Liver (tissue), 9 donors: ENCODE data around the gene RPL10. TPM values are rescaled to one million over a fixed set of nuclear protein-coding genes. Genes with fewer than 3 reads are reported as not detected.
A peak's percentile ranks its signal among the peaks of the same experiment; 100 is the strongest.

Experiments used
- DNase-seq: peaks from one replicate; pipeline ENCODE4 v3.0.0-alpha.2; 2017; ENCODE audit warnings: low spot score
- H3K27ac ChIP-seq, 2 donors: one replicate each; pipeline ENCODE4 v1.7.0; 2013; ENCODE audit warnings: inconsistent platforms in 2 of 2, low read length in 2 of 2, control low read depth in 1 of 2, low read depth in 1 of 2, mild to moderate bottlenecking in 1 of 2
- H3K27me3 ChIP-seq, 4 donors: one replicate each; pipeline versions ENCODE4 v1.6.1 to v1.7.0; 2013; ENCODE audit warnings: low read length in 3 of 4, inconsistent platforms in 1 of 4, mild to moderate bottlenecking in 1 of 4, moderate library complexity in 1 of 4; ENCODE audit not compliant: control insufficient read depth in 4 of 4, insufficient read depth in 4 of 4
- H3K36me3 ChIP-seq, 4 donors: one replicate each; pipeline versions ENCODE4 v1.6.1 to v1.7.0; 2013; ENCODE audit warnings: low read length in 3 of 4, mild to moderate bottlenecking in 3 of 4, low read depth in 1 of 4, moderate library complexity in 1 of 4; ENCODE audit not compliant: control insufficient read depth in 4 of 4, insufficient read depth in 3 of 4
- H3K4me1 ChIP-seq, 4 donors: one replicate each; pipeline versions ENCODE4 v1.6.1 to v1.7.0; 2013; ENCODE audit warnings: low read length in 3 of 4, mild to moderate bottlenecking in 3 of 4, moderate library complexity in 1 of 4; ENCODE audit not compliant: control insufficient read depth in 4 of 4, insufficient read depth in 4 of 4
- H3K4me3 ChIP-seq, 3 donors: one replicate each; pipeline versions ENCODE4 v1.6.1 to v1.7.0; 2013; ENCODE audit warnings: low read length in 3 of 3, control low read depth in 1 of 3, low read depth in 1 of 3, mild to moderate bottlenecking in 1 of 3
- H3K9ac ChIP-seq, 2 donors: one replicate each; pipeline ENCODE4 v1.7.0; 2013; ENCODE audit warnings: low read length in 2 of 2, mild to moderate bottlenecking in 2 of 2, moderate library complexity in 2 of 2, control low read depth in 1 of 2, low read depth in 1 of 2
- H3K9me3 ChIP-seq, 4 donors: one replicate each; pipeline versions ENCODE4 v1.6.1 to v1.7.0; 2013; ENCODE audit warnings: low read length in 3 of 4; ENCODE audit not compliant: control insufficient read depth in 4 of 4
- ATF3 ChIP-seq: IDR thresholded peaks from 2 replicates; pipeline ENCODE4 v1.6.1; 2016; ENCODE audit warnings: antibody characterized with exemption
- CTCF ChIP-seq: fragments of 150-350 bp; IDR thresholded peaks from 2 replicates; pipeline ENCODE4 v1.5.1; 2017; ENCODE audit warnings: improper control_type of control experiment, low read depth, low read length; ENCODE audit not compliant: missing input control
- EGR1 ChIP-seq, 2 donors: IDR thresholded peaks; 2 replicates each; pipeline ENCODE4 v1.6.1; 2016 to 2018; ENCODE audit warnings: antibody characterized with exemption in 2 of 2, low read depth in 2 of 2
- FOXA1 ChIP-seq: IDR thresholded peaks from 2 replicates; pipeline ENCODE4 v1.6.1; 2016; ENCODE audit warnings: antibody characterized with exemption
- FOXA2 ChIP-seq: IDR thresholded peaks from 2 replicates; pipeline ENCODE4 v1.6.1; 2016; ENCODE audit warnings: antibody characterized with exemption
- GABPA ChIP-seq, 2 donors: IDR thresholded peaks in 1 of 2; conservative IDR thresholded peaks in 1 of 2; 2 replicates each; pipeline ENCODE4 v1.6.1; 2016; ENCODE audit warnings: antibody characterized with exemption in 2 of 2, mild to moderate bottlenecking in 1 of 2, moderate library complexity in 1 of 2
- HNF4A ChIP-seq, 2 donors: conservative IDR thresholded peaks; 2 replicates each; pipeline ENCODE4 v1.6.1; 2016; ENCODE audit warnings: antibody characterized with exemption in 2 of 2, mild to moderate bottlenecking in 2 of 2
- HNF4G ChIP-seq: IDR thresholded peaks from 2 replicates; pipeline ENCODE4 v1.6.1; 2016; ENCODE audit warnings: antibody characterized with exemption
- JUND ChIP-seq, 2 donors: IDR thresholded peaks; 2 replicates each; pipeline ENCODE4 v1.6.1; 2016; ENCODE audit warnings: antibody characterized with exemption in 2 of 2
- NR2F2 ChIP-seq: IDR thresholded peaks from 2 replicates; pipeline ENCODE4 v1.6.1; 2016; ENCODE audit warnings: antibody characterized with exemption
- RAD21 ChIP-seq, 2 donors: IDR thresholded peaks; 2 replicates each; pipeline ENCODE4 v1.6.1; 2016; ENCODE audit warnings: antibody characterized with exemption in 2 of 2, mild to moderate bottlenecking in 2 of 2
- RXRA ChIP-seq, 2 donors: IDR thresholded peaks; 2 replicates each; pipeline ENCODE4 v1.6.1; 2017 to 2018; ENCODE audit warnings: antibody characterized with exemption in 2 of 2, mild to moderate bottlenecking in 1 of 2
- SP1 ChIP-seq: IDR thresholded peaks from 2 replicates; pipeline ENCODE4 v1.6.1; 2018; ENCODE audit warnings: antibody characterized with exemption, mild to moderate bottlenecking
- TAF1 ChIP-seq: conservative IDR thresholded peaks from 2 replicates; pipeline ENCODE4 v1.6.1; 2016; ENCODE audit warnings: antibody characterized with exemption, mild to moderate bottlenecking
- YY1 ChIP-seq: IDR thresholded peaks from 2 replicates; pipeline ENCODE4 v1.6.1; 2016; ENCODE audit warnings: antibody characterized with exemption, mild to moderate bottlenecking
- WGBS: extraction: QIAGEN DNeasy Blood & Tissue Kit; methylation state at CpG from one replicate; pipeline ENCODE4 v1.1.7; 2013; 5-methylcytosine and 5-hydroxymethylcytosine counted together
- polyA plus RNA-seq, 2 donors: library from polyadenylated mRNA; stranded (reverse) in 1 of 2; unstranded in 1 of 2; fragments of 200-250 nt in 1 of 2; fragments of >200 nt in 1 of 2; fragmentation: Nextera tagmentation in 1 of 2; extraction: Ambion mirVana in 1 of 2; gene quantifications; one replicate each; pipeline versions ENCODE4 v1.2.1 to v1.2.3, GENCODE V29; 2013 to 2015
- total RNA-seq, 2 donors: library from RNA; depleted of rRNA; stranded (reverse); fragments of >200 nt; gene quantifications; one replicate each; pipeline ENCODE4 v1.2.3, GENCODE V29; 2014
- TF ChIP-seq, protein P1 (sequence below): IDR thresholded peaks from 2 replicates; pipeline ENCODE4 v1.6.1; 2016; ENCODE audit warnings: antibody characterized with exemption, mild to moderate bottlenecking
- TF ChIP-seq, protein P2 (sequence below): IDR thresholded peaks from 2 replicates; pipeline ENCODE4 v1.6.1; 2016; ENCODE audit warnings: antibody characterized with exemption
- donor health status: healthy.
- donor health status: healthy.
- donor health status: healthy.
- donor health status: healthy.
- donor health status: healthy.

RPL10 gene
- total and polyA plus RNA-seq, 4 donors: 446 to 1,644 (median 1,423) TPM

- TF ChIP-seq, protein P1, sequence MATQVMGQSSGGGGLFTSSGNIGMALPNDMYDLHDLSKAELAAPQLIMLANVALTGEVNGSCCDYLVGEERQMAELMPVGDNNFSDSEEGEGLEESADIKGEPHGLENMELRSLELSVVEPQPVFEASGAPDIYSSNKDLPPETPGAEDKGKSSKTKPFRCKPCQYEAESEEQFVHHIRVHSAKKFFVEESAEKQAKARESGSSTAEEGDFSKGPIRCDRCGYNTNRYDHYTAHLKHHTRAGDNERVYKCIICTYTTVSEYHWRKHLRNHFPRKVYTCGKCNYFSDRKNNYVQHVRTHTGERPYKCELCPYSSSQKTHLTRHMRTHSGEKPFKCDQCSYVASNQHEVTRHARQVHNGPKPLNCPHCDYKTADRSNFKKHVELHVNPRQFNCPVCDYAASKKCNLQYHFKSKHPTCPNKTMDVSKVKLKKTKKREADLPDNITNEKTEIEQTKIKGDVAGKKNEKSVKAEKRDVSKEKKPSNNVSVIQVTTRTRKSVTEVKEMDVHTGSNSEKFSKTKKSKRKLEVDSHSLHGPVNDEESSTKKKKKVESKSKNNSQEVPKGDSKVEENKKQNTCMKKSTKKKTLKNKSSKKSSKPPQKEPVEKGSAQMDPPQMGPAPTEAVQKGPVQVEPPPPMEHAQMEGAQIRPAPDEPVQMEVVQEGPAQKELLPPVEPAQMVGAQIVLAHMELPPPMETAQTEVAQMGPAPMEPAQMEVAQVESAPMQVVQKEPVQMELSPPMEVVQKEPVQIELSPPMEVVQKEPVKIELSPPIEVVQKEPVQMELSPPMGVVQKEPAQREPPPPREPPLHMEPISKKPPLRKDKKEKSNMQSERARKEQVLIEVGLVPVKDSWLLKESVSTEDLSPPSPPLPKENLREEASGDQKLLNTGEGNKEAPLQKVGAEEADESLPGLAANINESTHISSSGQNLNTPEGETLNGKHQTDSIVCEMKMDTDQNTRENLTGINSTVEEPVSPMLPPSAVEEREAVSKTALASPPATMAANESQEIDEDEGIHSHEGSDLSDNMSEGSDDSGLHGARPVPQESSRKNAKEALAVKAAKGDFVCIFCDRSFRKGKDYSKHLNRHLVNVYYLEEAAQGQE: no peak
Observed at GRCh38 chrX:154401045-154401799, 3.0 kb downstream of the RPL10 start (continued).

GRCh38 chrX:154401918-154402621, 3.9 kb downstream of the RPL10 start:
- Histone ChIP-seq H3K9me3 (no peaks in the 10 kb centered on the region), H3K27me3 (no peaks in the 10 kb centered on the region), H3K4me1 (peaks cover 1 to 35% (median 26%) of the 10 kb centered on the region in 4 donors), H3K9ac (no peak overlapping the region), H3K27ac (peak overlapping the region in 1 of 2 donors; percentile 50), H3K4me3 (no peak overlapping the region), H3K36me3 (peaks cover 0 to 10% (median 7%) of the 10 kb centered on the region in 4 donors)
- TF ChIP-seq HNF4G: no peak
- no peak for TF ChIP-seq JUND (IDR thresholded peaks at IDR 0.05)
- no peak for TF ChIP-seq GABPA (IDR thresholded peaks at IDR 0.05 in 1 of 2, conservative IDR thresholded peaks at IDR 0.05 in 1 of 2)
- TF ChIP-seq HNF4A (conservative IDR thresholded peaks at IDR 0.05): no peak
- no peak for TF ChIP-seq ATF3
- WGBS: 38% methylated on average over 6 of the region's 6 CpGs
- DNase-seq: no peak

- peaks cover 1 to 34% (median 26%) of the 10 kb centered on the region in 4 donors for H3K4me1 ChIP-seq
- peaks cover 0 to 10% (median 7%) of the 10 kb centered on the region in 4 donors for H3K36me3 ChIP-seq
- TF ChIP-seq TAF1 (no peak), RXRA (IDR thresholded peaks at IDR 0.05) (no peak), HNF4G (no peak), JUND (IDR thresholded peaks at IDR 0.05) (no peak), EGR1 (IDR thresholded peaks at IDR 0.05; ENCODE audit: low read depth in 2 of 2) (no peak), CTCF (no peak), GABPA (IDR thresholded peaks at IDR 0.05 in 1 of 2, conservative IDR thresholded peaks at IDR 0.05 in 1 of 2) (no peak), ATF3 (no peak), RAD21 (IDR thresholded peaks at IDR 0.05) (no peak), HNF4A (conservative IDR thresholded peaks at IDR 0.05) (no peak), NR2F2 (no peak), SP1 (no peak), FOXA1 (no peak), FOXA2 (no peak), YY1 (no peak)
- TF ChIP-seq, protein P2, sequence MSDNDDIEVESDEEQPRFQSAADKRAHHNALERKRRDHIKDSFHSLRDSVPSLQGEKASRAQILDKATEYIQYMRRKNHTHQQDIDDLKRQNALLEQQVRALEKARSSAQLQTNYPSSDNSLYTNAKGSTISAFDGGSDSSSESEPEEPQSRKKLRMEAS: no peak
- TF ChIP-seq, protein P1: no peak
- no peak overlapping the region for H3K4me3 ChIP-seq
- H3K27me3 ChIP-seq: no peaks in the 10 kb centered on the region
- DNase-seq: no peak
- H3K9ac ChIP-seq: no peak overlapping the region
- H3K9me3 ChIP-seq: no peaks in the 10 kb centered on the region
- H3K27ac ChIP-seq: no peak overlapping the region
- WGBS: 76% methylated on average over 19 of the region's 19 CpGs
Observed at GRCh38 chrX:154402622-154403127, 4.5 kb downstream of the RPL10 start.
